Measurements from ENCODE around the gene SLC22A3.

DNA sequence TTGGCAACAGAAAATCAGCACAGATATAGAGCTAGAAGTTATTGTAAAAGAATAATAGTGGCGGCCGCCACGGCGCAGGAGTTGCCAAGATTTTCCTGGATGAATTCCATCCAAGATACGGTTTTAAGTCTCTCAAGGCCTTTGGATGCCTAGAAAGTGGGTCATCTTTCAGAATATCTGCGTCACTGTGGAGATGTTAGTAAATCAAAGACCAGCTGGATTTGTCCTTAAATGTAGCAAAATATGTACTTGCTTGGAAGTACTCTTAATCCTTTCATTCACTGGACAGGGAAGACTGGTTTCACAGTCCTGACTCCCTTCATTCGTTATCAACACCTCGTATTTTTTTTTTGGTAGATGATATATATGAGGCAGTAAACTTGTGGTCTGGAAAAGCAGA is 83.0 kb downstream of the SLC22A3 start:
- no peak for TF ChIP-seq FOXA1 (IDR thresholded peaks at IDR 0.05)
- no peak for TF ChIP-seq FOXK2 (IDR thresholded peaks at IDR 0.05)
- TF ChIP-seq, protein P1, sequence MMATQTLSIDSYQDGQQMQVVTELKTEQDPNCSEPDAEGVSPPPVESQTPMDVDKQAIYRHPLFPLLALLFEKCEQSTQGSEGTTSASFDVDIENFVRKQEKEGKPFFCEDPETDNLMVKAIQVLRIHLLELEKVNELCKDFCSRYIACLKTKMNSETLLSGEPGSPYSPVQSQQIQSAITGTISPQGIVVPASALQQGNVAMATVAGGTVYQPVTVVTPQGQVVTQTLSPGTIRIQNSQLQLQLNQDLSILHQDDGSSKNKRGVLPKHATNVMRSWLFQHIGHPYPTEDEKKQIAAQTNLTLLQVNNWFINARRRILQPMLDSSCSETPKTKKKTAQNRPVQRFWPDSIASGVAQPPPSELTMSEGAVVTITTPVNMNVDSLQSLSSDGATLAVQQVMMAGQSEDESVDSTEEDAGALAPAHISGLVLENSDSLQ (IDR thresholded peaks at IDR 0.05): no peak
- no peak for TF ChIP-seq L3MBTL2 (conservative IDR thresholded peaks at IDR 0.05)
- no peak for TF ChIP-seq BHLHE40 (IDR thresholded peaks at IDR 0.05; ENCODE audit: borderline replicate concordance)
- no peak for TF ChIP-seq FOXM1 (IDR thresholded peaks at IDR 0.05; ENCODE audit: borderline replicate concordance)
- TF ChIP-seq SUZ12 (IDR thresholded peaks at IDR 0.05): no peak
- no peak for TF ChIP-seq SP1 (IDR thresholded peaks at IDR 0.05)
